ENCODE measurements around the gene PCDHB7. TPM values are rescaled to one million over a fixed set of nuclear protein-coding genes. Genes with fewer than 3 reads are reported as not detected.
"Not testable (repeated sequence)": the region's sequence is repeated elsewhere in the genome, so short reads cannot be mapped to it uniquely, and the experiment has no call there.

PCDHB7 gene
- total RNA-seq, 3 donors from 2014 or later = not detected

- H3K4me3 Mint-ChIP-seq; H3K4me1 Mint-ChIP-seq (ENCODE audit: low read depth); H3K36me3 Mint-ChIP-seq (ENCODE audit: insufficient read depth); DNase-seq; ATAC-seq: not testable (repeated sequence)
- H3K9me3 Mint-ChIP-seq = peaks cover 11% of the 10 kb centered on the region
- peaks cover 39% of the 10 kb centered on the region for H3K27me3 Mint-ChIP-seq (ENCODE audit: low read depth)
Measured at GRCh38 chr5:141157901-141158300, 14.5 kb upstream of the PCDHB7 start.

- H3K4me3 Mint-ChIP-seq; H3K4me1 Mint-ChIP-seq (ENCODE audit: low read depth); H3K36me3 Mint-ChIP-seq (ENCODE audit: insufficient read depth); ATAC-seq; DNase-seq; H3K9me3 Mint-ChIP-seq: not testable (repeated sequence)
- peaks cover 25% of the 10 kb centered on the region for H3K27me3 Mint-ChIP-seq (ENCODE audit: low read depth)
Measured at GRCh38 chr5:141174291-141175104, 2.1 kb downstream of the PCDHB7 start.

- no peaks in the 10 kb centered on the region for H3K36me3 Mint-ChIP-seq (ENCODE audit: insufficient read depth)
- H3K27me3 Mint-ChIP-seq (ENCODE audit: low read depth) = peaks cover 24% of the 10 kb centered on the region
- H3K4me3 Mint-ChIP-seq = no peak overlapping the region
- H3K4me1 Mint-ChIP-seq (ENCODE audit: low read depth) = peaks cover 4% of the 10 kb centered on the region
- peaks cover 5% of the 10 kb centered on the region for H3K9me3 Mint-ChIP-seq
- DNase-seq (no peak), ATAC-seq (no peak)
Measured at GRCh38 chr5:141175933-141176332, 3.5 kb downstream of the PCDHB7 start.

GRCh38 chr5:141177577-141178191 lies 5.2 kb downstream of the PCDHB7 start, which contains the start of gene PCDHB8:
Gene PCDHB8, plus strand, starts transcription at chr5:141177790. Its CDS starts 245 bp downstream, at chr5:141178035.
- ATAC-seq = not testable (repeated sequence)

GRCh38 chr5:141179371-141179770 lies 6.9 kb downstream of the PCDHB7 start:
- not testable (repeated sequence) for H3K36me3 Mint-ChIP-seq (ENCODE audit: insufficient read depth); ATAC-seq; H3K4me3 Mint-ChIP-seq; H3K9me3 Mint-ChIP-seq; H3K4me1 Mint-ChIP-seq (ENCODE audit: low read depth); DNase-seq
- peaks cover 31% of the 10 kb centered on the region for H3K27me3 Mint-ChIP-seq (ENCODE audit: low read depth)

More at GRCh38 chr5:141177577-141178191, 5.2 kb downstream of the PCDHB7 start, which contains the start of gene PCDHB8:
- H3K36me3 Mint-ChIP-seq (ENCODE audit: insufficient read depth); DNase-seq; H3K4me1 Mint-ChIP-seq (ENCODE audit: low read depth); H3K4me3 Mint-ChIP-seq; H3K9me3 Mint-ChIP-seq: not testable (repeated sequence)
- peaks cover 32% of the 10 kb centered on the region for H3K27me3 Mint-ChIP-seq (ENCODE audit: low read depth)

GRCh38 chr5:141179876-141180275 lies 7.4 kb downstream of the PCDHB7 start:
- DNase-seq; ATAC-seq; H3K36me3 Mint-ChIP-seq (ENCODE audit: insufficient read depth); H3K4me3 Mint-ChIP-seq; H3K4me1 Mint-ChIP-seq (ENCODE audit: low read depth): not testable (repeated sequence)
- Mint-ChIP-seq H3K9me3 (peaks cover 13% of the 10 kb centered on the region), H3K27me3 (ENCODE audit: low read depth) (peaks cover 36% of the 10 kb centered on the region)

GRCh38 chr5:141180313-141180712 lies 7.9 kb downstream of the PCDHB7 start:
- Mint-ChIP-seq H3K4me1 (ENCODE audit: low read depth) (no peaks in the 10 kb centered on the region), H3K4me3 (no peak overlapping the region), H3K9me3 (peaks cover 16% of the 10 kb centered on the region), H3K36me3 (ENCODE audit: insufficient read depth) (no peaks in the 10 kb centered on the region), H3K27me3 (ENCODE audit: low read depth) (peaks cover 40% of the 10 kb centered on the region)
- no peak for ATAC-seq
- no peak for DNase-seq

GRCh38 chr5:141182248-141182647 lies 9.8 kb downstream of the PCDHB7 start, which contains the start of gene PCDHB16:
Gene PCDHB16, plus strand, starts transcription at chr5:141182387. Its CDS starts 173 bp downstream, at chr5:141182560.
- H3K4me1 Mint-ChIP-seq (ENCODE audit: low read depth) = peaks cover 3% of the 10 kb centered on the region
- no peak within 1 kb of the TSS for H3K4me3 Mint-ChIP-seq
- DNase-seq = no peak
- no peaks in the 10 kb centered on the region for H3K36me3 Mint-ChIP-seq (ENCODE audit: insufficient read depth)
- peaks cover 52% of the 10 kb centered on the region for H3K27me3 Mint-ChIP-seq (ENCODE audit: low read depth)
- no peak for ATAC-seq
- H3K9me3 Mint-ChIP-seq = peaks cover 16% of the 10 kb centered on the region

GRCh38 chr5:141184117-141184855 lies 11.8 kb downstream of the PCDHB7 start:
- peaks cover 19% of the 10 kb centered on the region for H3K9me3 Mint-ChIP-seq
- not testable (repeated sequence) for H3K36me3 Mint-ChIP-seq (ENCODE audit: insufficient read depth); H3K4me1 Mint-ChIP-seq (ENCODE audit: low read depth); ATAC-seq; DNase-seq; H3K4me3 Mint-ChIP-seq
- H3K27me3 Mint-ChIP-seq (ENCODE audit: low read depth) = peaks cover 63% of the 10 kb centered on the region

GRCh38 chr5:141186897-141187512 lies 14.6 kb downstream of the PCDHB7 start, which contains the start of gene PCDHB9:
Gene PCDHB9, plus strand, starts transcription at chr5:141187161. Its CDS starts 158 bp downstream, at chr5:141187319.
- H3K4me3 Mint-ChIP-seq = peak within 1 kb of the TSS; percentile 45
- peaks cover 3% of the 10 kb centered on the region for H3K4me1 Mint-ChIP-seq (ENCODE audit: low read depth)
- H3K36me3 Mint-ChIP-seq (ENCODE audit: insufficient read depth) = peaks cover 2% of the 10 kb centered on the region
- ATAC-seq (no peak), DNase-seq (no peak)
- peaks cover 19% of the 10 kb centered on the region for H3K9me3 Mint-ChIP-seq
- peaks cover 72% of the 10 kb centered on the region for H3K27me3 Mint-ChIP-seq (ENCODE audit: low read depth)

GRCh38 chr5:141188682-141189081 lies 16.2 kb downstream of the PCDHB7 start:
- DNase-seq; H3K4me1 Mint-ChIP-seq (ENCODE audit: low read depth); H3K36me3 Mint-ChIP-seq (ENCODE audit: insufficient read depth); H3K4me3 Mint-ChIP-seq; ATAC-seq: not testable (repeated sequence)
- Mint-ChIP-seq H3K27me3 (ENCODE audit: low read depth) (peaks cover 62% of the 10 kb centered on the region), H3K9me3 (peaks cover 10% of the 10 kb centered on the region)

GRCh38 chr5:141189131-141189530 lies 16.7 kb downstream of the PCDHB7 start:
- H3K9me3 Mint-ChIP-seq = peaks cover 10% of the 10 kb centered on the region

GRCh38 chr5:141192110-141192725 lies 19.8 kb downstream of the PCDHB7 start, which contains the start of gene PCDHB10:
Gene PCDHB10, plus strand, starts transcription at chr5:141192353. Its CDS starts 200 bp downstream, at chr5:141192553.
- peaks cover 44% of the 10 kb centered on the region for H3K27me3 Mint-ChIP-seq (ENCODE audit: low read depth)

More at GRCh38 chr5:141189131-141189530, 16.7 kb downstream of the PCDHB7 start:
- not testable (repeated sequence) for H3K4me3 Mint-ChIP-seq; H3K4me1 Mint-ChIP-seq (ENCODE audit: low read depth); ATAC-seq; DNase-seq; H3K36me3 Mint-ChIP-seq (ENCODE audit: insufficient read depth)
- peaks cover 61% of the 10 kb centered on the region for H3K27me3 Mint-ChIP-seq (ENCODE audit: low read depth)

More at GRCh38 chr5:141192110-141192725, 19.8 kb downstream of the PCDHB7 start, which contains the start of gene PCDHB10:
- H3K36me3 Mint-ChIP-seq (ENCODE audit: insufficient read depth) = peaks cover 3% of the 10 kb centered on the region
- no peaks in the 10 kb centered on the region for H3K4me1 Mint-ChIP-seq (ENCODE audit: low read depth)
- DNase-seq = no peak
- ATAC-seq = no peak
- no peak within 1 kb of the TSS for H3K4me3 Mint-ChIP-seq
- peaks cover 21% of the 10 kb centered on the region for H3K9me3 Mint-ChIP-seq
